Islet precursor cell (in vitro differentiated cells): ENCODE results near the gene NUTM2D.
"Not testable (repeated sequence)": the region's sequence is repeated elsewhere in the genome, so short reads cannot be mapped to it uniquely, and the experiment has no call there.

Experiments used
- DNase-seq: peaks from one replicate; pipeline ENCODE4 v3.0.0-alpha.2; 2018

The NUTM2D gene

GRCh38 chr10:87357444-87357843 is at the start of gene NUTM2D:
Gene NUTM2D, plus strand, starts transcription at chr10:87357744. Its CDS starts 522 bp downstream, at chr10:87358266.
- not testable (repeated sequence) for DNase-seq

DNA sequence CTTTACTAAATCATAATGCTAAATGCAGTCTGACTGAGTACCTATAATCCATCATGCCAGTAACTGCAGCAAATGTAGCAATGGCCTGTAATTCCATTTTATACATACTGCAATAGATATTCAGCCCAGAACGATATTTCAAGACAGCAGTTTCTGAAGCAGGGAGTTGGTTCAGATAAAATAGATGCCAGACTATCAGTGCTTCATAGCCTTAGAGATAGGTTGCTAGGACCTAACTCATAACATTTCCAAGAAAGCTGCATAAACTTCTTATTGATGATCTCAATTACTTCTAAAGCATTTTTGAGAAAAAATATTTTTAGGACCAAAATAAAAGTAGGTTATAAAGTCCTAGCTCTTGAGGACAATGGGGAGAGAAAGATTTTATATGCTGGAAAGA is 48.8 kb upstream of the NUTM2D start:
- DNase-seq = not testable (repeated sequence)

- DNase-seq = not testable (repeated sequence)
These were observed 47.9 kb upstream of the NUTM2D start for GRCh38 chr10:87309657-87310056.

DNA sequence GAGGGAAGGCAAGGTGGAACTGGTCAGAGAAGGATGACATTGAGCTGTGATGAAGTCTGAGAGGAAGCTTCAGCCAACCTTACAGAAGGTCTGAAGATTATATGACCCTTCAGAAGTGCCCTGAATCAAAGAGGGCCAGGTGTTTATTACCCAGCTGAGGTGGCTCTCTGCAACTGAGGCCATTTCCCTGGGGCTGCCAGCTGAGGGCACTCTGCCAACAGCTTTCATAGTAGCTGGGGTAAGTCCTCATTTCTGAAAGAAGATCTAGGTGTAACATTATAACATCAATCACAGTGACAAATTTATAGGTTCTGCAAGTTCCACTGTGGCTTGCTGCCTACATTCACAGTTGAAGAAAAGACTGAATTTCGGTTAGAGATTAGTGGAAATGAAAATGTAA is 46.0 kb upstream of the NUTM2D start:
- not testable (repeated sequence) for DNase-seq

- DNase-seq = not testable (repeated sequence)
These were observed 43.7 kb upstream of the NUTM2D start for GRCh38 chr10:87313649-87314359.

GRCh38 chr10:87314360-87314973 is 43.1 kb upstream of the NUTM2D start:
- DNase-seq = not testable (repeated sequence)

DNA sequence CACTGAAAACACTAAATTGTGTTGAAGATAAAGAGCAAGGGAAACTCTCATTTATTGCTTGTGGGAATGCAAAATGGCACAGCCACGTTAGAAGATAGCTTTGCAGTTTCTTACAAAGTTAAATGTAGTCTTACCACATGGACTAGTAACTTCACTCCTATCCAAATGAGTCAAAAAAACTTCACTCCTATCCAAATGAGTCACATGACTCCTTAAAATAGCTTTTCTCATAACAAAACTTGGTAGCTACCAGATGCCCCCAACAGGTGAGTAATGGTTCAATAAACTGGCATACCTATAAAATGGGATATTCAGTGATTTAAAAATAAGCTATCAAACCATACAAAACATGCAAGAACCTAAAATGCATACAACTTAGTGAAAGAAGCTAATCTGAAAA is 36.0 kb upstream of the NUTM2D start:
- DNase-seq = not testable (repeated sequence)

DNA sequence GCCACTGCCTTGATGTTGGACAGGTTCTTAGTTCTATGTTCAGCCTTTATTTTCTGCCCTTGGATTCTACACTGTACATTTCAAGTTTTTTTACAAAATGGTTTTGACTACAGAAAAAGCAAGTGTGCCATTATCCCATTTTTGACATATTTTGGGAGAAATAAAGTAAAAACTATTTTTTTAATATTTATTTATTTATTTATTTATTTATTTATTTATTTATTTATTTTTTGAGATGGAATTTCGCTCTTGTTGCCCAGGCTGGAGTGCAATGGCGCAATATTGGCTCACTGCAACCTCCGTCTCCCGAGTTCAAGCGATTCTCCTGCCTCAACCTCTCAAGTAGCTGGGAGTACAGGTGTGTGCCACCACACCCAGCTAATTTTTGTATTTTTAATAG is 33.0 kb upstream of the NUTM2D start:
- DNase-seq = not testable (repeated sequence)

DNA sequence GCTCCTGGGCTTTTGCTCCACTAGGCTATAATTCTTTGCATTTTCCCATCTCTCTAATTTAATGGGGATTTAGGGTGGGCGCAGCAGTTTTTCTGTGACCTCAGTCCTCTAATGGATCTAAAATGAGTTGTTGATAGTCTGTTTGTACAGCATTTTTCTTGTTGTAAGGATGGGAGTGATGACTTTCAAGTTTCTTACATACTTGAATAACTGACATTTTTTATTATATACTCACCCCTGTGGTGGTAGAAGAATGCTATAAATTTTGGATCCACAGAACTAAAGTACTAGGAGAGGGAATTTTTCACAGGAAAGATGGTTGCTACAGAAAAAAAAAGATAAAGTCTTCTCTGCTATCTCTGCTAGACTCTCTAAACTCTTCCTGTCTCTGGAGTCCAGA is 29.6 kb upstream of the NUTM2D start:
- DNase-seq = not testable (repeated sequence)

- not testable (repeated sequence) for DNase-seq
These were observed 28.4 kb upstream of the NUTM2D start for GRCh38 chr10:87329131-87329530.

DNA sequence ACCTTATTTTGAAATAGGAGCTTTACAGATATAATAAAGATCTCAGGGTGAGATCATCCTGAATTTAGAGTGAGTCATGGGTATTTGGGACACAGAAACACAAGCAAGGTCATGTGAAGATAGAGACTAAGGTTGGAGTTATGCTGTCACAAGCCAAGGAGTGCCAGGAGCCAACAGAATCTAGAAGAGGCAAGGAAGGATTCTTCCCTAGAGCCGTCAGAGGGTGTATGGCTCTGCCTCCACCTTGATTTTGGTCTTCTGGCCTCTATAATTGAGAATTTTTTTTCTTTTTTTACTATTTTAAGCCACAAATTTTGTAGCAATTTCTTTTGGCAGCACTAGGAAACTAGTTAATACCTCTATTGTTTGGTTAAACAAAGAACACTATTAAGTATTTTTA is 24.9 kb upstream of the NUTM2D start:
- not testable (repeated sequence) for DNase-seq

GRCh38 chr10:87340411-87340810 is 17.1 kb upstream of the NUTM2D start:
- not testable (repeated sequence) for DNase-seq

DNA sequence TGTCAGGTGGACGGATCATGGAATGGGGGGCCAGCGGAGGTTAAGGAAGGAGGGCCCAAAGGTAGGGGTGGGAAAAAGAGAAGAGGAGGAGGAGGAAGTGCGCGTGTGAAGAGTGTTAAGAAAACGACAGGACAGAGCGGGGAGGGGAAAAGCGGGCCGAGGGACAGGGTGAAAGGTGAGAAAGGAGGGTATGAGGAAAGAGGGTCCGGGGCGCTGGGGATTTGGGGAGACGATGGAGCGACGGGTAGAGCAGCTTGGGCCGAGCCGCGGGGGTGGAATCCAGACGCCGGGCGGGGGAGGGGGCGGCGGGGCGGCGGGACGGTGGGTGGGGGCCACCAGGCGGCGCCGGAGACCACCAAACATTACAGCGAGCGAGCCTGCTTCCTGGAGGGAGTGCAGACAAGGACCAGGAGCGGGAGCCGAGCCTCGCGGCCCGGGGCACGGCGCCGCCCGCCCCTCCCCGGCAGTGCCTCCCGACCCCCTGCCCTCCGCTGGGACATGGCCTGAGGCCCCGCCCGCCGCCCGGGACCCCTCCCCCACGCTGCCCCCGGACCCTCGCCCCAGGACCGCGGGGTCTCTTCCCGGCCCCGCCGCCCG is 15.9 kb upstream of the NUTM2D start:
- not testable (repeated sequence) for DNase-seq

GRCh38 chr10:87342249-87342710 is 15.3 kb upstream of the NUTM2D start:
- peak; percentile 95 for DNase-seq

DNA sequence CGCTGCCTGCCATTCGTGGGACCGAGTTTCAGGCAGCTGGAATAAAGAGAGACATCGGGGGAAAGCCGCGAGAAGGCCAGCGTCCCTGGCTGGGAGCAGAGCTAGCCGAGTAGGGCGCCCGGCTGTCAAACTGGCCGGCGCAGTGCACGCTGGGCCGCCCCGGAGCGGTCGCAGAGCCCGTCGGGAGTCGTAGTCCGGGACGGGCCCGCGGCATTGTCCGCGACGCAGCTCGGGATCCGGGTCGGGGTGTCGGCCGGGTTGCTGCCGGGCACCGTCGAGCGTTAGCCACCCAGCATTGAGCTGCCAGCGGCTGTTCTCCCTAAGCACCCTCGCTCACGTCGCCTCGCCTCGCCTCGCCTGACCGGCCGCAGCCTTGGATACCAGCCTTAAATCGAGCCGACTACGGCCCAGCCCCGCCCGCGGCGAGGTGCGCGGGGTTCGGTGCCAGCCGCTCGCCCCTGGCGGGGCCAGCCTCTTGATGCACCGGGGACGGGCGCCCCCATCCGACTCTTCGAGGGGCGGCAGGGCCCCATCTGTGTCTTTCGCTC is 14.8 kb upstream of the NUTM2D start:
- DNase-seq = peak; percentile 76

- not testable (repeated sequence) for DNase-seq
These were observed 11.8 kb upstream of the NUTM2D start for GRCh38 chr10:87345743-87346142.

- not testable (repeated sequence) for DNase-seq
These were observed 7.4 kb upstream of the NUTM2D start for GRCh38 chr10:87350161-87350560.

DNA sequence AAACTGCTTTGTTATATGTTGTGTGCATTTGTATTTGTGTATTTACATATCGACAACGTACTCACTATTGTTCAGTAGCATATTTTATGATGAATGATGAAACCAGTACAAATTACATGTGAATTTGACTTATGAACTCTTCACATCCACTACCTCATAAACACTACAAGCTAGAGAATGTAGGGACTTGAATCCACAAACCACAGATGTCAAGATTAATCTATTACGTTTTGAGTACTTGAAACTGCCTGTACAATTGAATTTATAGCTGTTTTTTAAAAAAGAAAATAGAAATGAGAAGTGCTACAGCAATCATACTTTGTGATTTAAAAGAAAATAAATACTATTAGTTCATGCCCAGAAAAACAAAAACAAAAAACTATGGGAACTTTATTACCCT is 4.7 kb upstream of the NUTM2D start:
- not testable (repeated sequence) for DNase-seq

GRCh38 chr10:87355110-87355509 is 2.4 kb upstream of the NUTM2D start:
- DNase-seq = peak; percentile 26

GRCh38 chr10:87358159-87358558 is 615 bp downstream of the NUTM2D start:
- DNase-seq = peak; percentile 62

DNA sequence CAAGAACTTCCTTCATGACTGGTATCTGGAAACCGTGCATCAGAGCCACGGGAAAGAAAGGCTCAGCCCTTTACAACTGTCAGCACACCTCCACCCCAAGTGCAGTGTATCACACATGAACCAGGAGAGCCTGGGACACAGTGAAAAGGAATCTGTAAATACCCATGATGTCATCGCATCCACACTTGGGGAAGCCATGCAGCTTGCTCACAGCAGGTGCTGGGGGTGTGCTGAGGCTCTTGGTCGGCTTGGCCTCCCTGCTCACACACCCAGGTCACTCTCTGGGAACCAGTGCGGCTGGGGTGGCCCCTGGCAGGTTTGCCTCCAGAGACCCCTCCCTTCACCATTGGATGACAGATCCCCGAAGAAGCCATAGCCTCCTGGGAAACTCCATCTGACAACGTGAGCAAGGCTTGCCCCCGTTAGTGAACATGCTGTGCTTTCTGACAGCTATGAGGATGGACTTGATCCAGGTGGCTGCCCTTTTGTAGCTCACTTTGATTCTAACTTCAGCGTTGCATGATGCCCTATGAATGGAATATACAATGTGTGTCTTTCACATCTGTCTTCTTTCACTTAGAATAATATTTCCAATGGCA is 12.1 kb downstream of the NUTM2D start:
- not testable (repeated sequence) for DNase-seq

DNA sequence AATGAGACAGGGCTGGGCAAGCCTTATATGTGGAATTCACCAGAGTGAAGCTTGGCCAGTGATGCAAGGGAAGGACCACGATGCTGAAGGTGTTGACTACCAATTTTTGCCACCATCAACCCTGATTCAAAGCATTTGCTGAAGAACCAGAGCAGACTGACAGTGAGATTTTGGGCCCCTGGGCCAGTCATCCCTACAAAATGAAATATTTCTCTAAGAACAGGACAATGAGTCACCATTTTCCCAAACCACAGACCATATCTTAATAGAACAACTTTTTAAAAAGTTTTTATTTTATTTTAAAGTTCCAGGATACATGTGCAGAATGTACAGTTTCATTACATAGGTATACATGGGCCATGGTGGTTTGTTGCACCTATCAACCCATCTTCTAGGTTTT is 16.5 kb downstream of the NUTM2D start:
- DNase-seq = not testable (repeated sequence)

- DNase-seq = not testable (repeated sequence)
These were observed 21.6 kb downstream of the NUTM2D start for GRCh38 chr10:87379115-87379514.
